Measurements from ENCODE around the gene ATRX.

Gene ATRX

GRCh38 chrX:77785486-77786364, at the start of gene ATRX:
TSS of gene ATRX (minus strand) at chrX:77786216. CDS start at chrX:77786001, 215 bp downstream.
- TF ChIP-seq GATA2 (IDR thresholded peaks at IDR 0.05; ENCODE audit: low read depth, low read length) (no peak), GATA3 (IDR thresholded peaks at IDR 0.05; ENCODE audit: low read depth, low read length) (no peak)

- TF ChIP-seq GATA3 (IDR thresholded peaks at IDR 0.05; ENCODE audit: low read depth, low read length) (no peak), GATA2 (IDR thresholded peaks at IDR 0.05; ENCODE audit: low read depth, low read length) (no peak)
These were observed 34.2 kb upstream of the ATRX start for GRCh38 chrX:77820091-77820727.

DNA sequence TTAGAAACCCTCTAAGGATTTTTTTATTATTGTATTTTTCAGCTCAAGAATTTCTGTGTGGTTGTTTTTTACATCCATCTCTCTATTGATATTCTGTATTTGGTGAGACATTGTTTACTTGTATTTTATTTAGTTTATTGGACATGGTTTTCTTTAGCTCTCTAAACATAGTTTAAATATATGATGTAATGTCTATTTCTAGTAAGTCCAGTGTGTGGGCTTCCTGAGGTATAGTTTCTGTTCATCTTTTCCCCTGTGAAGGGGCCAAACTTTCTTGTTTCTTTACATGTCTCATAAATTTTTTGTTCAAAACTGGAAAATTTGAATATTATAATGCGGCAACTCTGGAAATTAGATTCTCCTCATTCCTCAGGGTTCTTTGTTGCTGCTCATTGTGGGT, 28.2 kb upstream of the ATRX start:
- TF ChIP-seq GATA2 (IDR thresholded peaks at IDR 0.05; ENCODE audit: low read depth, low read length), result no peak
- no peak for TF ChIP-seq GATA3 (IDR thresholded peaks at IDR 0.05; ENCODE audit: low read depth, low read length)

DNA sequence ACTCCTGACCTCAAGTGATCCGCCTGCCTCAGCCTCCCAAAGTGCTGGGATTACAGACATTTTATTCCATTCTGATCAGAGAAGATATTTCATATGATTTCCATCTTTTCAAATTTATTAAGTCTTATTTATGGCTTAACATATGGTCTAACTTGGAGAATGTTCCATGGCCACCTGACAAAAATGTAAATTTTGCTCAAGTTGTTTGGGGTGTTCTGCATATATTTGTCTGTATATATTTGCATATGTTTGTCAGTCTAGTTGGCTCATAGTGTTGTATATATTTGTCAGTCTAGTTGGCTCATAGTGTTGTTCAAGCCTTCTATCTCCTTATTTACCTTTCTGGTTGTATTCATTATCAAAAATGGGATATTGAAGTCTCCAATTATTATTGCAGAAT, 16.2 kb upstream of the ATRX start:
- TF ChIP-seq GATA3 (IDR thresholded peaks at IDR 0.05; ENCODE audit: low read depth, low read length), result no peak
- TF ChIP-seq GATA2 (IDR thresholded peaks at IDR 0.05; ENCODE audit: low read depth, low read length), result no peak

- TF ChIP-seq GATA3 (IDR thresholded peaks at IDR 0.05; ENCODE audit: low read depth, low read length), result no peak
- TF ChIP-seq GATA2 (IDR thresholded peaks at IDR 0.05; ENCODE audit: low read depth, low read length), result no peak
These were observed 9.1 kb upstream of the ATRX start for GRCh38 chrX:77795124-77795523.

GRCh38 chrX:77793946-77794345, 7.9 kb upstream of the ATRX start:
- TF ChIP-seq GATA2 (IDR thresholded peaks at IDR 0.05; ENCODE audit: low read depth, low read length) (no peak), GATA3 (IDR thresholded peaks at IDR 0.05; ENCODE audit: low read depth, low read length) (no peak)

- TF ChIP-seq GATA2 (IDR thresholded peaks at IDR 0.05; ENCODE audit: low read depth, low read length) (no peak), GATA3 (IDR thresholded peaks at IDR 0.05; ENCODE audit: low read depth, low read length) (no peak)
These were observed 2.0 kb upstream of the ATRX start for GRCh38 chrX:77788050-77788449.

DNA sequence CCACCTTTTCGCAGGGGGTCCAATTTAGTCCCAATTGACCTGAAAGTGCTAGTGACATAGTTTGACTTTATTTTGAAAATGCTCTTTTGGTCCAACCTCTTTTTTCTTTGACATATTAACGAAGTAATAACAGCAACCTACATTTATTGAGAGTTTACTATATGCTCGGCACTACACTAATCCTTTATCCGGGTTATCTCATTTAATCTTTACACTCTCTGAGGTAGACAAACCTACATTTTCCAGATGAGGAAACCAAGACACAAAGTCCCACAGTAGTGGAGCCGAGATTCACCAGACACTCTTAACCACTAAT, 307 bp upstream of the ATRX start:
- TF ChIP-seq GATA3 (IDR thresholded peaks at IDR 0.05; ENCODE audit: low read depth, low read length) (no peak), GATA2 (IDR thresholded peaks at IDR 0.05; ENCODE audit: low read depth, low read length) (no peak)

GRCh38 chrX:77779695-77780094, 6.3 kb downstream of the ATRX start:
- TF ChIP-seq GATA2 (IDR thresholded peaks at IDR 0.05; ENCODE audit: low read depth, low read length), result no peak
- no peak for TF ChIP-seq GATA3 (IDR thresholded peaks at IDR 0.05; ENCODE audit: low read depth, low read length)

DNA sequence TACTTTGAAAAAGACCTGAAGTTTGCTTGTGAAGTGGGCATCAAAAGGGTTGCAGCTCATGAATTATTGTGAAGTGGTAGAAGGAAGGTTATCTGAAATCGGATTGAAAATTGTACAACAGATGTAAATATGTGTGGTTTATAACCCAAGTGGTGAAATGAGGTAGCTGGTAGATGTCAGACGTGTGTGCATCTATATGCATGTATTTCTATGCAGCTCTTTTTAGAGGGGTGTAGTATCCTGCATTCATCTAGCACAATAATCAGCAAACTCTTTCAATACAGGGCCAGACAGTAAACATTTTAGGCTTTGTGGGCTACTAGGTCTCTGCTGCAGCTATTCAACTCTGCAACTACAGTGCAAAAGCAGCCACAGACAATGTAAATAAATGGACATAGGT, 9.4 kb downstream of the ATRX start:
- TF ChIP-seq GATA2 (IDR thresholded peaks at IDR 0.05; ENCODE audit: low read depth, low read length), result no peak
- no peak for TF ChIP-seq GATA3 (IDR thresholded peaks at IDR 0.05; ENCODE audit: low read depth, low read length)

DNA sequence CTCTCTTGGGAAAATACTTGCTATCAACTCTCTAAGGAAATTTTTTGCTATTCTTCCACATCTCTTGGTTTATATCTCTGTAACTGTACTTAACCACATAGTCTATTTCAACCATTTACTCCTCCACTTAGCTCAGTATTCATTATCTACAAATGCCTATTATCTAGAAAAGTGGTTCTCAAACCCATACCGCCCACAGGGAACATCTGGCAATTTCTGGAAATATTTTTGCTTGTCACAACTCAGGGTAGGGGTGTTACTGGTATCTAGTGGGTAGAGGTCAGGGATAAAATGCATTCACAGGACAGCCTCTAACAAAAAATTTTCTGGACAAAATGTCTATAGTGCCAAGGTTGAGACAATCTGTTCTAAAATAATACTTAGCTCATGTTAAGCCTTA, 14.4 kb downstream of the ATRX start:
- TF ChIP-seq GATA3 (IDR thresholded peaks at IDR 0.05; ENCODE audit: low read depth, low read length), result no peak
- no peak for TF ChIP-seq GATA2 (IDR thresholded peaks at IDR 0.05; ENCODE audit: low read depth, low read length)

DNA sequence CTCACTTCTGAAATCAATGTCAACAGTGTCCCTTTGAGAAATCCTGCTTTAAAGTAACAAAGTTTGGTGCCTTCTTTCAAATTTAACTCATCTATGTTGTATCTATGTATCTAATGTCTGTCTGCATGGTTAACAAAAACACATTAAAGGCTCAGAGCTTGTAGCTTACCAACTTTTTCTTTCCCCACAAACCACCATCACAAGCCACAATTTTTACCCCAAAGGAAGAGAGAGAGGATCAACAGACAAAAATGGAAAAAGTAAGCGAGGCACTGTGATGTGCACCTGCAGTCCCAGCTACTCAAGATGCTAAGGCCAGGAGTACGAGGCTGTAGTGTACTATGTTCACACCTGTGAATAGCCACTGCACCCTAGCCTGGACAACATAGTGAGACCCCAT, 17.2 kb downstream of the ATRX start:
- TF ChIP-seq GATA2 (IDR thresholded peaks at IDR 0.05; ENCODE audit: low read depth, low read length), result no peak
- no peak for TF ChIP-seq GATA3 (IDR thresholded peaks at IDR 0.05; ENCODE audit: low read depth, low read length)

GRCh38 chrX:77755561-77755960, 30.5 kb downstream of the ATRX start:
- TF ChIP-seq GATA2 (IDR thresholded peaks at IDR 0.05; ENCODE audit: low read depth, low read length) (no peak), GATA3 (IDR thresholded peaks at IDR 0.05; ENCODE audit: low read depth, low read length) (no peak)

- TF ChIP-seq GATA2 (IDR thresholded peaks at IDR 0.05; ENCODE audit: low read depth, low read length) (no peak), GATA3 (IDR thresholded peaks at IDR 0.05; ENCODE audit: low read depth, low read length) (no peak)
These were observed 36.3 kb downstream of the ATRX start for GRCh38 chrX:77749695-77750094.

GRCh38 chrX:77743720-77744119, 42.3 kb downstream of the ATRX start:
- TF ChIP-seq GATA3 (IDR thresholded peaks at IDR 0.05; ENCODE audit: low read depth, low read length) (no peak), GATA2 (IDR thresholded peaks at IDR 0.05; ENCODE audit: low read depth, low read length) (no peak)
